IMR-90 (cell line): ENCODE data around the gene CBX5. TPM values are rescaled to one million over a fixed set of nuclear protein-coding genes. Genes with fewer than 3 reads are reported as not detected.
A peak's percentile ranks its signal among the peaks of the same experiment; 100 is the strongest.

Source experiments
- ATAC-seq: fragments of 200-7000 bp; cut with Tn5 transposase; 2 replicates; pipeline ENCODE4 v1.9.1; 2020; ENCODE audit warnings: low read depth, mild to moderate bottlenecking, moderate library complexity
- BruUV-seq: library from RNA; stranded (reverse); fragments of 400-500 nt; replicated peaks from 2 replicates; lab custom pipeline; 2021; lab: Mats Ljungman, UMichigan
- CTCF ChIA-PET: fragments of 300-600 bp; formaldehyde crosslinking; extraction: SDS; loops from one replicate; lab custom pipeline; 2021; ENCODE audit warnings: antibody characterized with exemption; lab: Yijun Ruan, JAX
- POLR2A ChIA-PET: fragments of 300-600 bp; sonication (Branson Sonifier 250); formaldehyde crosslinking; loops from one replicate; lab custom pipeline; 2022; ENCODE audit warnings: antibody characterized with exemption; ENCODE audit not compliant: unreplicated experiment; lab: Charles Lee
- DNase-seq: peaks from one replicate; pipeline ENCODE4 v3.0.0; 2013
- H2AFZ ChIP-seq: replicated peaks from 2 replicates; pipeline ENCODE3; 2013; ENCODE audit warnings: low read length, mild to moderate bottlenecking; ENCODE audit not compliant: poor library complexity
- H2AK5ac ChIP-seq: 2 replicates; pipeline ENCODE4 v1.6.1; 2013; ENCODE audit warnings: low read depth, low read length, inconsistent platforms
- H2AK9ac ChIP-seq: replicated peaks from 2 replicates; pipeline ENCODE3; 2013; ENCODE audit warnings: mild to moderate bottlenecking, low read depth, low read length, moderate library complexity; ENCODE audit not compliant: poor library complexity
- H2BK120ac ChIP-seq: 2 replicates; pipeline ENCODE4 v1.6.1; 2013; ENCODE audit warnings: low read depth, low read length, inconsistent platforms
- H2BK15ac ChIP-seq: 3 replicates; pipeline ENCODE4 v1.6.1; 2013; ENCODE audit warnings: low read depth, low read length, inconsistent platforms
- H2BK20ac ChIP-seq: 2 replicates; pipeline ENCODE4 v1.6.1; 2013; ENCODE audit warnings: low read depth, mild to moderate bottlenecking, inconsistent platforms, low read length, moderate library complexity
- H2BK5ac ChIP-seq: 2 replicates; pipeline ENCODE4 v1.6.1; 2013; ENCODE audit warnings: mild to moderate bottlenecking, low read depth, low read length, inconsistent platforms; ENCODE audit not compliant: poor library complexity, severe bottlenecking
- H3K14ac ChIP-seq: replicated peaks from 2 replicates; pipeline ENCODE4 v1.6.1; 2013; ENCODE audit warnings: low read depth, low read length, inconsistent platforms
- H3K18ac ChIP-seq: 2 replicates; pipeline ENCODE4 v1.6.1; 2013; ENCODE audit warnings: low read depth, low read length, control low read depth
- H3K23ac ChIP-seq: 2 replicates; pipeline ENCODE4 v1.6.1; 2013; ENCODE audit warnings: low read depth, low read length, inconsistent platforms
- H3K27ac ChIP-seq: 2 replicates; pipeline ENCODE4 v1.5.1; 2013; ENCODE audit warnings: mild to moderate bottlenecking, control low read depth, low read length; ENCODE audit not compliant: insufficient read depth
- H3K27me3 ChIP-seq: 2 replicates; pipeline ENCODE4 v1.6.1; 2013; ENCODE audit warnings: low read length; ENCODE audit not compliant: control insufficient read depth, insufficient read depth
- H3K36me3 ChIP-seq: 2 replicates; pipeline ENCODE4 v1.6.1; 2013; ENCODE audit warnings: low read length, mixed read lengths; ENCODE audit not compliant: control insufficient read depth, insufficient read depth
- H3K4ac ChIP-seq: 2 replicates; pipeline ENCODE4 v1.6.1; 2013; ENCODE audit warnings: low read depth, low read length, inconsistent platforms
- H3K4me1 ChIP-seq: 2 replicates; pipeline ENCODE4 v1.6.1; 2013; ENCODE audit warnings: low read length, mixed read lengths; ENCODE audit not compliant: control insufficient read depth, insufficient read depth
- H3K4me2 ChIP-seq: 2 replicates; pipeline ENCODE4 v1.6.1; 2013; ENCODE audit warnings: low read depth, mild to moderate bottlenecking, control low read depth, low read length, moderate library complexity
- H3K4me3 ChIP-seq: 2 replicates; pipeline ENCODE4 v1.5.1; 2013; ENCODE audit warnings: low read depth, mild to moderate bottlenecking, control low read depth, low read length, moderate library complexity; ENCODE audit not compliant: insufficient read depth
- H3K56ac ChIP-seq: 2 replicates; pipeline ENCODE4 v1.6.1; 2013; ENCODE audit warnings: low read length, inconsistent platforms; ENCODE audit not compliant: insufficient read depth; ENCODE audit errors: extremely low read depth
- H3K79me1 ChIP-seq, 2 experiments: 2 replicates each; pipeline ENCODE4 v1.6.1; 2013; ENCODE audit warnings: low read length in 2 of 2, inconsistent platforms in 1 of 2, low read depth in 1 of 2
- H3K9ac ChIP-seq: 2 replicates; pipeline ENCODE4 v1.6.1; 2013; ENCODE audit warnings: low read depth, low read length, control low read depth
- H3K9me1 ChIP-seq: 2 replicates; pipeline ENCODE4 v1.6.1; 2013; ENCODE audit warnings: low read length, inconsistent platforms; ENCODE audit not compliant: insufficient read depth
- H3K9me3 ChIP-seq: 2 replicates; pipeline ENCODE4 v1.6.1; 2013; ENCODE audit warnings: low read length; ENCODE audit not compliant: control insufficient read depth, insufficient read depth
- H4K20me1 ChIP-seq: 2 replicates; pipeline ENCODE4 v1.6.1; 2013; ENCODE audit warnings: low read length, inconsistent platforms; ENCODE audit not compliant: insufficient read depth
- H4K5ac ChIP-seq: 2 replicates; pipeline ENCODE4 v1.6.1; 2013; ENCODE audit warnings: mild to moderate bottlenecking, low read depth, low read length, control low read depth
- H4K8ac ChIP-seq, 2 experiments: 2 replicates each; pipeline ENCODE4 v1.6.1; 2013; ENCODE audit warnings: low read depth in 2 of 2, low read length in 2 of 2, control low read depth in 1 of 2, inconsistent platforms in 1 of 2
- H4K91ac ChIP-seq: 2 replicates; pipeline ENCODE4 v1.6.1; 2013; ENCODE audit warnings: low read depth, low read length, inconsistent platforms; ENCODE audit not compliant: insufficient read depth
- BHLHE40 ChIP-seq: fragments of 150-350 bp; IDR thresholded peaks from 2 replicates; pipeline ENCODE4 v1.6.1; 2016; ENCODE audit warnings: mild to moderate bottlenecking, low read depth, low read length
- CEBPB ChIP-seq: IDR thresholded peaks from 2 replicates; pipeline ENCODE4 v1.6.1; 2012; ENCODE audit warnings: low read depth, low read length, improper control_type of control experiment
- CHD1 ChIP-seq: IDR thresholded peaks from 2 replicates; pipeline ENCODE4 v1.6.1; 2012; ENCODE audit warnings: low read depth, low read length, improper control_type of control experiment
- CTCF ChIP-seq: conservative IDR thresholded peaks from 2 replicates; pipeline ENCODE4 v1.5.1; 2012; ENCODE audit warnings: mild to moderate bottlenecking, low read depth, low read length, improper control_type of control experiment
- ELK1 ChIP-seq: fragments of 150-350 bp; IDR thresholded peaks from 2 replicates; pipeline ENCODE4 v1.6.1; 2016; ENCODE audit warnings: low read depth, mild to moderate bottlenecking, low read length, moderate library complexity, borderline replicate concordance
- FOS ChIP-seq: fragments of 150-350 bp; IDR thresholded peaks from 2 replicates; pipeline ENCODE4 v1.6.1; 2016; ENCODE audit warnings: low read depth, low read length
- MAFK ChIP-seq: IDR thresholded peaks from 2 replicates; pipeline ENCODE4 v1.6.1; 2012; ENCODE audit warnings: low read depth, low read length, improper control_type of control experiment
- MAZ ChIP-seq: IDR thresholded peaks from 2 replicates; pipeline ENCODE4 v1.6.1; 2012; ENCODE audit warnings: low read depth, mild to moderate bottlenecking, low read length, improper control_type of control experiment, moderate library complexity, borderline replicate concordance
- NFE2L2 ChIP-seq: fragments of 150-350 bp; IDR thresholded peaks from 2 replicates; pipeline ENCODE4 v1.6.1; 2016; ENCODE audit warnings: low read depth, mild to moderate bottlenecking, low read length
- POLR2A ChIP-seq: IDR thresholded peaks from 2 replicates; pipeline ENCODE4 v1.6.1; 2012; ENCODE audit warnings: mild to moderate bottlenecking, low read depth, low read length
- RAD21 ChIP-seq: IDR thresholded peaks from 2 replicates; pipeline ENCODE4 v1.6.1; 2012; ENCODE audit warnings: low read length, improper control_type of control experiment
- RCOR1 ChIP-seq: IDR thresholded peaks from 2 replicates; pipeline ENCODE4 v1.6.1; 2012; ENCODE audit warnings: mild to moderate bottlenecking, low read length, improper control_type of control experiment; ENCODE audit not compliant: insufficient replicate concordance
- RFX5 ChIP-seq: IDR thresholded peaks from 2 replicates; pipeline ENCODE4 v1.8.0; 2012; ENCODE audit warnings: low read depth, mild to moderate bottlenecking, low read length, moderate library complexity
- SMC3 ChIP-seq: fragments of 150-350 bp; IDR thresholded peaks from 2 replicates; pipeline ENCODE4 v1.6.1; 2016; ENCODE audit warnings: low read depth, mild to moderate bottlenecking, antibody characterized with exemption, low read length, moderate library complexity
- WGBS, 2 experiments: methylation state at CpG; one replicate each; pipeline versions ENCODE4 v1.1.5 to v1.1.7; 2013; ENCODE audit warnings: missing lambda C conversion rate in 2 of 2; ENCODE audit not compliant: insufficient read length in 1 of 2; ENCODE audit errors: extremely low coverage in 2 of 2; 5-methylcytosine and 5-hydroxymethylcytosine counted together
- dilution Hi-C: fragments of 300-500 bp; cut with HindIII; formaldehyde crosslinking; loops from one replicate; pipeline ENCODE4 v1.14.3; 2018; ENCODE audit warnings: low sequenced_read_pairs; ENCODE audit not compliant: unreplicated experiment
- in situ Hi-C: fragments of 300-500 bp; cut with MboI; formaldehyde crosslinking; loops from 3 replicates; pipeline ENCODE4 v1.14.3; 2019; ENCODE audit warnings: low sequenced_read_pairs, inconsistent platforms, mixed read lengths
- intact Hi-C: fragments of 100-400 bp; cut with micrococcal nuclease; formaldehyde crosslinking; loops from 2 replicates; pipeline ENCODE4 v1.10.0; 2022
- polyA plus RNA-seq, 3 experiments: library from polyadenylated mRNA; depleted of rRNA; stranded (reverse); fragments of >200 nt; gene quantifications; 2 replicates each; pipeline ENCODE4 v1.2.3, GENCODE V29; 2012; ENCODE audit warnings: low replicate concordance in 1 of 3
- total RNA-seq: library from RNA; depleted of rRNA; stranded (reverse); fragments of >200 nt; gene quantifications from 2 replicates; pipeline ENCODE4 v1.2.3, GENCODE V29; 2012
- TF ChIP-seq, protein P1 (sequence below): fragments of 150-350 bp; IDR thresholded peaks from 2 replicates; pipeline ENCODE4 v1.6.1; 2017; ENCODE audit warnings: mild to moderate bottlenecking, antibody characterized with exemption, low read length, low read depth

CBX5 gene
- total and polyA plus RNA-seq, 2 of the 4 experiments (the other 2 are of a cell fraction): 18.0 to 40.9 TPM

DNA sequence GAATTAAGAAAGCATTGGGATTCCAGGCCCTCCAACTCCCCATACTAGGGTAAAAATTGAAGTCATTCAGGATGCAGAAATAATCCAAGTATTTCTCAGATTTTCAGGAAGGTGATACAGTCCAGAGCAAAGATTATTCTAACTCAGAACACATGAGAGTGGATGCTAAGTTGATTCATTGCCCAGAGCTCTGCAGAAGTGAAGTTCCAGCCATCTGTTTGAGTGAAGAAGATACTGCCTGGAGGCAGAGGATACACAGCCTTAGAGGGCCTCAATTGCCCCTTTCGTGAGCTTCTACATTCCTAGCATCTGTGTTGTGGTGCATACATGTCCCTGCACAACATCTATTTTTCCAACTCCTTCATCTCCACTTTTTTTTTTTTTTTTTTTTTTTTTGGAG lies 54.3 kb downstream of the CBX5 start:
- Histone ChIP-seq H3K4me2 (no peak overlapping the region), H4K5ac (no peak overlapping the region), H3K79me1 (peaks cover 3 to 20% of the 10 kb centered on the region in 2 experiments; a peak in 2 of 4 replicates), H3K23ac (no peak overlapping the region), H2AK9ac (no peak overlapping the region), H2BK5ac (no peak overlapping the region), H3K9ac (no peak overlapping the region), H3K4me3 (no peak overlapping the region), H4K91ac (no peak overlapping the region), H4K20me1 (no peaks in the 10 kb centered on the region), H2BK20ac (peak overlapping the region; percentile 39; the same call in 1 of the 2 replicates), H2AFZ (no peak overlapping the region), H2BK15ac (no peak overlapping the region), H3K4ac (no peak overlapping the region), H3K9me1 (peaks cover 22% of the 10 kb centered on the region), H3K18ac (no peak overlapping the region), H3K27ac (no peak overlapping the region), H3K4me1 (peaks cover 30% of the 10 kb centered on the region), H4K8ac (no peak overlapping the region), H2AK5ac (no peak overlapping the region), H2BK120ac (peak overlapping the region; percentile 1; the same call in 1 of the 2 replicates), H3K27me3 (no peaks in the 10 kb centered on the region; the same call in 1 of the 2 replicates), H3K56ac (no peak overlapping the region), H3K36me3 (no peaks in the 10 kb centered on the region), H3K14ac (no peak overlapping the region), H3K9me3 (no peaks in the 10 kb centered on the region)
- dilution Hi-C loops (no loop called here), in situ Hi-C loops (loop anchor here (5.0 kb wide), 1 partner anchor 52 kb away; no protein-coding TSS in a partner anchor), intact Hi-C loops (no loop called here)
- no CpG with 5 or more reads among the region's 1 CpG for WGBS, 2 experiments
- BruUV-seq: no TSS peak
- TF ChIP-seq NFE2L2 (no peak), MAZ (no peak), FOS (no peak), CHD1 (no peak), SMC3 (no peak), ELK1 (no peak), CEBPB (no peak), RCOR1 (no peak), BHLHE40 (no peak), RFX5 (no peak), POLR2A (no peak), MAFK (no peak), RAD21 (no peak), CTCF (no peak)
- TF ChIP-seq, protein P1, sequence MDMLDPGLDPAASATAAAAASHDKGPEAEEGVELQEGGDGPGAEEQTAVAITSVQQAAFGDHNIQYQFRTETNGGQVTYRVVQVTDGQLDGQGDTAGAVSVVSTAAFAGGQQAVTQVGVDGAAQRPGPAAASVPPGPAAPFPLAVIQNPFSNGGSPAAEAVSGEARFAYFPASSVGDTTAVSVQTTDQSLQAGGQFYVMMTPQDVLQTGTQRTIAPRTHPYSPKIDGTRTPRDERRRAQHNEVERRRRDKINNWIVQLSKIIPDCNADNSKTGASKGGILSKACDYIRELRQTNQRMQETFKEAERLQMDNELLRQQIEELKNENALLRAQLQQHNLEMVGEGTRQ: no peak
- no peak for DNase-seq
- no peak for ATAC-seq
- ChIA-PET CTCF (no interaction called here), POLR2A (no interaction called here)
